OCI-LY7 (cell line): ENCODE measurements around the gene CLEC4F. TPM values are rescaled to one million over a fixed set of nuclear protein-coding genes. Genes with fewer than 3 reads are reported as not detected.

ENCODE experiments used
- BruUV-seq: library from RNA; stranded (reverse); fragments of 400-500 nt; replicated peaks from 2 replicates; lab custom pipeline; 2021; lab: Mats Ljungman, UMichigan
- CTCF ChIA-PET: fragments of 300-600 bp; sonication (Branson Sonifier 250); formaldehyde crosslinking; loops from one replicate; lab custom pipeline; 2022; ENCODE audit warnings: antibody characterized with exemption; ENCODE audit not compliant: unreplicated experiment; lab: Charles Lee
- POLR2A ChIA-PET: fragments of 300-600 bp; sonication (Branson Sonifier 250); formaldehyde crosslinking; loops from one replicate; lab custom pipeline; 2022; ENCODE audit warnings: antibody characterized with exemption; lab: Charles Lee
- DNase-seq: peaks from one replicate; pipeline ENCODE4 v3.0.0-alpha.2; 2015; ENCODE audit warnings: low spot score
- H2AFZ ChIP-seq: fragments of 200-600 bp; sonication (generic), shearing (Covaris generic); 2 replicates; pipeline ENCODE4 v1.6.1; 2014; ENCODE audit warnings: mild to moderate bottlenecking, antibody characterized with exemption, low read length, moderate library complexity
- H3K27ac ChIP-seq: fragments of 200-600 bp; sonication (generic); 2 replicates; pipeline ENCODE4 v1.5.1; 2014; ENCODE audit warnings: mixed run types, low read depth, mild to moderate bottlenecking, moderate library complexity, low read length, inconsistent platforms; ENCODE audit not compliant: poor library complexity, severe bottlenecking
- H3K36me3 ChIP-seq: fragments of 200-600 bp; sonication (generic); 2 replicates; pipeline ENCODE4 v1.6.1; 2014; ENCODE audit warnings: mild to moderate bottlenecking, antibody characterized with exemption, low read length, moderate library complexity, mixed read lengths; ENCODE audit not compliant: insufficient read depth
- H3K4me1 ChIP-seq: fragments of 200-600 bp; sonication (generic); 2 replicates; pipeline ENCODE4 v1.5.1; 2014; ENCODE audit warnings: mild to moderate bottlenecking, low read length; ENCODE audit not compliant: insufficient read depth, poor library complexity, severe bottlenecking
- H3K4me2 ChIP-seq: fragments of 200-600 bp; sonication (generic); 2 replicates; pipeline ENCODE4 v1.6.1; 2014; ENCODE audit warnings: mild to moderate bottlenecking, low read length
- H3K4me3 ChIP-seq: fragments of 200-600 bp; sonication (generic); 2 replicates; pipeline ENCODE4 v1.5.1; 2014; ENCODE audit warnings: mild to moderate bottlenecking, low read depth, low read length; ENCODE audit not compliant: poor library complexity, severe bottlenecking
- H3K79me2 ChIP-seq: fragments of 200-600 bp; sonication (generic); 2 replicates; pipeline ENCODE4 v1.6.1; 2016; ENCODE audit warnings: low read depth, mild to moderate bottlenecking, low read length, moderate library complexity, mixed read lengths; ENCODE audit not compliant: insufficient read depth
- H3K9me2 ChIP-seq: fragments of 200-600 bp; sonication (generic); 2 replicates; pipeline ENCODE4 v1.6.1; 2016; ENCODE audit warnings: mild to moderate bottlenecking, low read length, mixed read lengths; ENCODE audit not compliant: insufficient read depth
- H3K9me3 ChIP-seq: fragments of 200-600 bp; sonication (generic); 2 replicates; pipeline ENCODE4 v1.6.1; 2014; ENCODE audit warnings: mild to moderate bottlenecking, mixed run types, low read length, mixed read lengths
- H4K20me1 ChIP-seq: fragments of 200-600 bp; sonication (generic); 2 replicates; pipeline ENCODE4 v1.6.1; 2014; ENCODE audit warnings: mild to moderate bottlenecking, antibody characterized with exemption, low read length, moderate library complexity, mixed read lengths; ENCODE audit not compliant: insufficient read depth
- CTCF ChIP-seq: fragments of 200-600 bp; sonication (generic); conservative IDR thresholded peaks from 2 replicates; pipeline ENCODE4 v1.5.1; 2014; ENCODE audit warnings: mild to moderate bottlenecking, antibody characterized with exemption, low read length, moderate library complexity, mixed read lengths
- EZH2phosphoT487 ChIP-seq: fragments of 200-600 bp; sonication (generic); IDR thresholded peaks from 2 replicates; pipeline ENCODE4 v1.6.1; 2018; ENCODE audit warnings: low read depth, borderline replicate concordance, mild to moderate bottlenecking, mixed run types, antibody characterized with exemption, low read length, moderate library complexity, mixed read lengths
- intact Hi-C: fragments of 100-400 bp; cut with micrococcal nuclease; formaldehyde crosslinking; loops from one replicate; pipeline ENCODE4 v1.10.0; 2022; ENCODE audit not compliant: unreplicated experiment
- total RNA-seq, 2 experiments: library from RNA; depleted of rRNA in 1 of 2; stranded (reverse); fragments of >200 nt in 1 of 2; shearing (Covaris generic) in 1 of 2; gene quantifications; 2 replicates each; pipeline ENCODE4 v1.2.3, GENCODE V29; 2014 to 2022

The CLEC4F gene
- total RNA-seq, 2 experiments from 2014 or later = not detected

GRCh38 chr2:70828115-70828514 is 7.7 kb upstream of the CLEC4F start:
- Histone ChIP-seq H3K9me3 (no peaks in the 10 kb centered on the region), H4K20me1 (no peaks in the 10 kb centered on the region), H3K27ac (no peak overlapping the region), H3K36me3 (no peaks in the 10 kb centered on the region), H2AFZ (no peak overlapping the region), H3K4me2 (no peak overlapping the region), H3K9me2 (no peaks in the 10 kb centered on the region), H3K4me3 (no peak overlapping the region), H3K4me1 (no peaks in the 10 kb centered on the region), H3K79me2 (no peaks in the 10 kb centered on the region)
- ChIA-PET CTCF (no interaction called here), POLR2A (no interaction called here)
- no peak for DNase-seq
- TF ChIP-seq CTCF (no peak), EZH2phosphoT487 (no peak)
- BruUV-seq = no TSS peak
- intact Hi-C loops = no loop called here

DNA sequence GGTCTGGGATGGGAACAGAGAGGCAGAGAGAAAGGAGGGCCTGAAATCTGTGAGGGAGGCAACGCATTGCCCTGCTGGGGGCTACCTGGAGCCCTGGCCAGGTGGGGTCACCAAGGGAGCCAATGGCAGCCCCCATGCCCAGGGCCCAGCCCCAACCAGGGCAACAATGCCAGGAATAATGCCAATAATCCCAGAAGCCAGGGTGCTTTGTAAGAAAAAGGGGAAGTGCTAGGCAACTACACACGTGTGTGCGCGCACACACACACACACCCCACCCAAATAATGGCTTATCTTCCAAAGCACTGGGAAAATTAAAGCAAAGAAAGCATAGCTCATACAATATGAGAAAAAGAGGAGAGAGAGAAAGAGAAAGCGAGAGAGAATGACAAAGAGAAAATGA is 7.0 kb upstream of the CLEC4F start:
- H3K27ac ChIP-seq = no peak overlapping the region

More for the DNA sequence above, 7.0 kb upstream of the CLEC4F start:
- intact Hi-C loops = no loop called here
- H3K4me2 ChIP-seq = no peak overlapping the region
- no peaks in the 10 kb centered on the region for H4K20me1 ChIP-seq
- CTCF ChIA-PET = no interaction called here
- no peaks in the 10 kb centered on the region for H3K9me2 ChIP-seq
- no peaks in the 10 kb centered on the region for H3K9me3 ChIP-seq
- POLR2A ChIA-PET = no interaction called here
- no TSS peak for BruUV-seq
- no peak overlapping the region for H3K4me3 ChIP-seq
- no peak for TF ChIP-seq CTCF
- no peak for TF ChIP-seq EZH2phosphoT487
- no peaks in the 10 kb centered on the region for H3K36me3 ChIP-seq
- no peak overlapping the region for H2AFZ ChIP-seq
- DNase-seq = no peak
- no peaks in the 10 kb centered on the region for H3K4me1 ChIP-seq
- H3K79me2 ChIP-seq = no peaks in the 10 kb centered on the region
